PC-3 (cell line): ENCODE results near the gene MRPS27. TPM values are rescaled to one million over a fixed set of nuclear protein-coding genes. Genes with fewer than 3 reads are reported as not detected.

Source experiments
- ATAC-seq: fragments of 200-7000 bp; cut with Tn5 transposase; 2 replicates; pipeline ENCODE4 v1.9.1; 2020; ENCODE audit warnings: mild to moderate bottlenecking, moderate library complexity
- BruUV-seq: library from RNA; stranded (reverse); fragments of 400-500 nt; replicated peaks from 2 replicates; lab custom pipeline; 2021; lab: Mats Ljungman, UMichigan
- CTCF ChIA-PET: fragments of 300-600 bp; sonication (Branson Sonifier 250); formaldehyde crosslinking; loops from one replicate; lab custom pipeline; 2022; ENCODE audit warnings: antibody characterized with exemption; lab: Charles Lee
- POLR2A ChIA-PET: fragments of 300-600 bp; sonication (Branson Sonifier 250); formaldehyde crosslinking; loops from one replicate; lab custom pipeline; 2022; ENCODE audit warnings: antibody characterized with exemption; ENCODE audit not compliant: unreplicated experiment; lab: Charles Lee
- DNase-seq: peaks from one replicate; pipeline ENCODE4 v3.0.0-alpha.2; 2015
- H2AFZ ChIP-seq: fragments of 300-600 bp; sonication (generic); 2 replicates; pipeline ENCODE4 v1.6.0; 2016; ENCODE audit warnings: antibody characterized with exemption, low read length
- H3F3A ChIP-seq: fragments of 300-600 bp; sonication (generic); one replicate; pipeline ENCODE4 v1.6.0; 2017; ENCODE audit warnings: antibody characterized with exemption, low read length, control low read depth, mild to moderate bottlenecking; ENCODE audit not compliant: unreplicated experiment
- H3K27ac ChIP-seq: fragments of 300-600 bp; sonication (generic); 2 replicates; pipeline ENCODE4 v1.5.1; 2016; ENCODE audit warnings: mild to moderate bottlenecking, low read length
- H3K27me3 ChIP-seq: fragments of 300-600 bp; sonication (generic); 2 replicates; pipeline ENCODE4 v1.6.1; 2016; ENCODE audit warnings: low read length, mixed read lengths
- H3K36me3 ChIP-seq: fragments of 300-600 bp; sonication (generic); 2 replicates; pipeline ENCODE4 v1.6.1; 2016; ENCODE audit warnings: low read depth, mixed run types, low read length, mixed read lengths
- H3K4me1 ChIP-seq: fragments of 300-600 bp; sonication (generic); 2 replicates; pipeline ENCODE4 v1.5.1; 2016; ENCODE audit warnings: low read length; ENCODE audit not compliant: insufficient read depth
- H3K4me2 ChIP-seq: fragments of 300-600 bp; sonication (generic); 2 replicates; pipeline ENCODE4 v1.6.0; 2016; ENCODE audit warnings: low read length
- H3K4me3 ChIP-seq: fragments of 300-600 bp; sonication (generic); 2 replicates; pipeline ENCODE4 v1.5.1; 2016; ENCODE audit warnings: mild to moderate bottlenecking, low read length, mixed read lengths
- H3K79me2 ChIP-seq: fragments of 300-600 bp; sonication (generic); 2 replicates; pipeline ENCODE4 v1.6.1; 2017; ENCODE audit warnings: low read length, mixed read lengths
- H3K9ac ChIP-seq: fragments of 300-600 bp; sonication (generic); 2 replicates; pipeline ENCODE4 v1.6.0; 2016; ENCODE audit warnings: mild to moderate bottlenecking, low read length
- H3K9me2 ChIP-seq: fragments of 300-600 bp; sonication (generic); replicated peaks from 2 replicates; pipeline ENCODE4 v1.6.1; 2016; ENCODE audit warnings: mixed run types, low read length, mixed read lengths
- H3K9me3 ChIP-seq: fragments of 300-600 bp; sonication (generic); 2 replicates; pipeline ENCODE4 v1.6.1; 2016; ENCODE audit warnings: low read length, mixed read lengths
- H4K20me1 ChIP-seq: fragments of 300-600 bp; sonication (generic); 2 replicates; pipeline ENCODE4 v1.6.1; 2016; ENCODE audit warnings: low read length, mixed read lengths
- EZH2 ChIP-seq: fragments of 300-600 bp; sonication (generic); IDR thresholded peaks from one replicate; pipeline ENCODE4 v1.6.1; 2017; ENCODE audit warnings: antibody characterized with exemption, mild to moderate bottlenecking, low read length; ENCODE audit not compliant: unreplicated experiment
- EZH2phosphoT487 ChIP-seq: fragments of 300-600 bp; sonication (generic); IDR thresholded peaks from 2 replicates; pipeline ENCODE4 v1.6.1; 2018; ENCODE audit warnings: mild to moderate bottlenecking, antibody characterized with exemption, low read length, borderline replicate concordance
- intact Hi-C: fragments of 100-400 bp; cut with micrococcal nuclease; formaldehyde crosslinking; loops from 2 replicates; pipeline ENCODE4 v1.9.0; 2023
- total RNA-seq: library from RNA; depleted of rRNA; stranded (reverse); fragments of >200 nt; gene quantifications from 2 replicates; pipeline ENCODE4 v1.2.3, GENCODE V29; 2014
- TF ChIP-seq, protein P1 (sequence below): fragments of 300-600 bp; sonication (generic); conservative IDR thresholded peaks from 2 replicates; pipeline ENCODE4 v1.5.1; 2017; ENCODE audit warnings: antibody characterized with exemption, low read depth, mild to moderate bottlenecking, low read length

The MRPS27 gene
- total RNA-seq, 1 experiment from 2014 or later: 59.0 TPM

DNA sequence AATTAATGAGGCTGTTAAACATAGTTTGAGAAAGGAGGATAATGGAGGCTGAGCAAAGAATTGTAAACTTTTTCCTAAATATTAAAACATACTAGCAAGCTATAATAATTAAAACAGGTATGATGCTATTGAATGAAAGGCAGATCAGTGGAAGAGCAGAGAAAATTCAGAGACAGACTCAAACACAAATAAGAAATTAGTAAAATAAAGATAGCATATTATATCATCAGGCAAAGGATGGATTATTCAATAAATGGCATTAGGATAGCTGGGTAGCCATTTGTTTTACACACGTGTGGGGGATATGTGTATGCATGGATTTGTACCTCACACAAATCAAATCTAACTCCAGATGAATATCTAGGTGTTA is 50.6 kb downstream of the MRPS27 start:
- Histone ChIP-seq H3K9me3 (no peaks in the 10 kb centered on the region), H3K4me2 (no peak overlapping the region), H3K36me3 (no peaks in the 10 kb centered on the region), H4K20me1 (no peaks in the 10 kb centered on the region), H3K9me2 (no peaks in the 10 kb centered on the region), H2AFZ (no peak overlapping the region), H3K4me1 (peaks cover 6% of the 10 kb centered on the region), H3K9ac (no peak overlapping the region), H3K27ac (no peak overlapping the region), H3F3A (no peaks in the 10 kb centered on the region), H3K79me2 (0 out of 2 replicates have a peak, but pooled peaks cover 9% of the 10 kb centered on the region), H3K27me3 (no peaks in the 10 kb centered on the region), H3K4me3 (no peak overlapping the region)
- ChIA-PET POLR2A (no interaction called here), CTCF (no interaction called here)
- ATAC-seq: no peak
- intact Hi-C loops: loop anchor here (5.0 kb wide), 1 partner anchor 132 kb away; no protein-coding TSS in a partner anchor
- TF ChIP-seq EZH2phosphoT487: no peak
- TF ChIP-seq, protein P1, sequence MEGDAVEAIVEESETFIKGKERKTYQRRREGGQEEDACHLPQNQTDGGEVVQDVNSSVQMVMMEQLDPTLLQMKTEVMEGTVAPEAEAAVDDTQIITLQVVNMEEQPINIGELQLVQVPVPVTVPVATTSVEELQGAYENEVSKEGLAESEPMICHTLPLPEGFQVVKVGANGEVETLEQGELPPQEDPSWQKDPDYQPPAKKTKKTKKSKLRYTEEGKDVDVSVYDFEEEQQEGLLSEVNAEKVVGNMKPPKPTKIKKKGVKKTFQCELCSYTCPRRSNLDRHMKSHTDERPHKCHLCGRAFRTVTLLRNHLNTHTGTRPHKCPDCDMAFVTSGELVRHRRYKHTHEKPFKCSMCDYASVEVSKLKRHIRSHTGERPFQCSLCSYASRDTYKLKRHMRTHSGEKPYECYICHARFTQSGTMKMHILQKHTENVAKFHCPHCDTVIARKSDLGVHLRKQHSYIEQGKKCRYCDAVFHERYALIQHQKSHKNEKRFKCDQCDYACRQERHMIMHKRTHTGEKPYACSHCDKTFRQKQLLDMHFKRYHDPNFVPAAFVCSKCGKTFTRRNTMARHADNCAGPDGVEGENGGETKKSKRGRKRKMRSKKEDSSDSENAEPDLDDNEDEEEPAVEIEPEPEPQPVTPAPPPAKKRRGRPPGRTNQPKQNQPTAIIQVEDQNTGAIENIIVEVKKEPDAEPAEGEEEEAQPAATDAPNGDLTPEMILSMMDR: no peak
- no peak for TF ChIP-seq EZH2
- no peak for DNase-seq
- no TSS peak for BruUV-seq

DNA sequence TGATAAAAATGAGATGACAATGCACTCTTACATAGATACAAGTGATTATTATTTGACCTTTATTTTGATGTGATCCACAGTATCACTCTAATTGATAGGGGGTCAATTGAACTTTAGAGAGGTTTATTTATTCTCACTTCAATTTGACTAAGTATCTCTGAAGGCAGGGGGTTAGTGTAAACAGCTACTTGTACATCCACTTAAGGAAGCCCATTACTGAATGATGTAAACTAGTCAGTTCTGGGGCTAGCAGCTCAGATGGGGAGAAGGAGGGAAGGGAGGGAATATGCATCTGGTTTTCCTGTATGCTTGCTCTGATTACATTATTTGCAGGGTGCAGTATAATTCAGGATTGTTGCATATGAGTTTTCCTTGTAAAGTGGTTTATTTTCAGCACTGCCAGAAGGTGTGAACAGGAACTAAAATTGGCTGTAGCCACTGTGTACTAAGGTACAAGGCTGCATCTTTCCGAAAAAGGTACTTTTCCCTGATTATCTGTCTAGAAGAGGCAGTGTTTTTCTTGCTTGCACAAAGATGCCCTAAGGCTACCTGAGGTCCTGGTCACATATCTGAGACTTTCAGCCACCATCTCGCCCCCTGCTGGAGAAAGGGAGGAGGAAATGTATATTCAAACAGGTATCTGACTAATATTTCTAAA is 51.2 kb downstream of the MRPS27 start:
- no peak overlapping the region for H3K4me2 ChIP-seq
- DNase-seq: peak; percentile 70
- H3K36me3 ChIP-seq: no peaks in the 10 kb centered on the region
- no TSS peak for BruUV-seq
- intact Hi-C loops: loop anchor here (5.0 kb wide), 1 partner anchor 132 kb away; no protein-coding TSS in a partner anchor
- H3K27ac ChIP-seq: no peak overlapping the region
- H3K4me1 ChIP-seq: peaks cover 6% of the 10 kb centered on the region
- no peaks in the 10 kb centered on the region for H3F3A ChIP-seq
- H3K9me2 ChIP-seq: no peaks in the 10 kb centered on the region
- no peaks in the 10 kb centered on the region for H4K20me1 ChIP-seq
- no peaks in the 10 kb centered on the region for H3K27me3 ChIP-seq
- H3K9me3 ChIP-seq: no peaks in the 10 kb centered on the region
- no peak for ATAC-seq
- ChIA-PET POLR2A (no interaction called here), CTCF (no interaction called here)
- TF ChIP-seq, protein P1: peak; percentile 75
- TF ChIP-seq EZH2: no peak
- TF ChIP-seq EZH2phosphoT487: no peak
- H3K79me2 ChIP-seq: 0 out of 2 replicates have a peak, but pooled peaks cover 9% of the 10 kb centered on the region
- no peak overlapping the region for H3K9ac ChIP-seq
- no peak overlapping the region for H3K4me3 ChIP-seq
- H2AFZ ChIP-seq: no peak overlapping the region

DNA sequence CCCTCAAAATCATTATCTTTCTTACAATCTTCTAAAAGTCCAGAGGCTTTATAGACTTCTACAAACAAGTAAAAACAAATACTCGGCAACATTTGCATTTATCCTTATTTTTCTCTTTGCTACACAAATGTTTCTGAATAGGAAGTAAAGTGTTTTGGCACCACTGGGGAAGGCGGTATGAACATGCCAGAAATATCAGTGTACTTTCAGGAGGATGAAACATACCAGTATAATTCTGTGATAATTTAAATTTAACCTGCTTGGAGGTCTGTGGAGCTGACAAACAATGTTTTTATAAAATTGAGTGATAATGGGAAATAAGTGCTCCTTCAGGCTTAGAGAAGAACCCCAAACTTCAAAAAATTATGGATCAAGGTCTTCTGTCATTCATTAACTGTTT is 51.8 kb downstream of the MRPS27 start:
- Histone ChIP-seq H3K4me1 (peaks cover 4% of the 10 kb centered on the region), H3K9ac (no peak overlapping the region), H4K20me1 (no peaks in the 10 kb centered on the region), H3K9me2 (no peaks in the 10 kb centered on the region), H3K27ac (0 out of 2 replicates have a peak overlapping the region, but pooled peaks have one; percentile 32), H3K36me3 (no peaks in the 10 kb centered on the region), H3K4me2 (no peak overlapping the region), H3K27me3 (no peaks in the 10 kb centered on the region), H3K79me2 (0 out of 2 replicates have a peak, but pooled peaks cover 9% of the 10 kb centered on the region), H3F3A (no peaks in the 10 kb centered on the region), H2AFZ (no peak overlapping the region), H3K4me3 (no peak overlapping the region), H3K9me3 (no peaks in the 10 kb centered on the region)
- ChIA-PET CTCF (no interaction called here), POLR2A (no interaction called here)
- intact Hi-C loops: loop anchor here (5.0 kb wide), 1 partner anchor 131 kb away; no protein-coding TSS in a partner anchor
- DNase-seq (no peak), ATAC-seq (no peak)
- no TSS peak for BruUV-seq
- TF ChIP-seq EZH2phosphoT487: no peak
- TF ChIP-seq, protein P1: no peak
